ENCODE data around the gene GDF10. TPM values are rescaled to one million over a fixed set of nuclear protein-coding genes. Genes with fewer than 3 reads are reported as not detected.

Gene GDF10
- total RNA-seq, 2 donors from 2014 or later = 6.6 to 8.0 TPM

DNA sequence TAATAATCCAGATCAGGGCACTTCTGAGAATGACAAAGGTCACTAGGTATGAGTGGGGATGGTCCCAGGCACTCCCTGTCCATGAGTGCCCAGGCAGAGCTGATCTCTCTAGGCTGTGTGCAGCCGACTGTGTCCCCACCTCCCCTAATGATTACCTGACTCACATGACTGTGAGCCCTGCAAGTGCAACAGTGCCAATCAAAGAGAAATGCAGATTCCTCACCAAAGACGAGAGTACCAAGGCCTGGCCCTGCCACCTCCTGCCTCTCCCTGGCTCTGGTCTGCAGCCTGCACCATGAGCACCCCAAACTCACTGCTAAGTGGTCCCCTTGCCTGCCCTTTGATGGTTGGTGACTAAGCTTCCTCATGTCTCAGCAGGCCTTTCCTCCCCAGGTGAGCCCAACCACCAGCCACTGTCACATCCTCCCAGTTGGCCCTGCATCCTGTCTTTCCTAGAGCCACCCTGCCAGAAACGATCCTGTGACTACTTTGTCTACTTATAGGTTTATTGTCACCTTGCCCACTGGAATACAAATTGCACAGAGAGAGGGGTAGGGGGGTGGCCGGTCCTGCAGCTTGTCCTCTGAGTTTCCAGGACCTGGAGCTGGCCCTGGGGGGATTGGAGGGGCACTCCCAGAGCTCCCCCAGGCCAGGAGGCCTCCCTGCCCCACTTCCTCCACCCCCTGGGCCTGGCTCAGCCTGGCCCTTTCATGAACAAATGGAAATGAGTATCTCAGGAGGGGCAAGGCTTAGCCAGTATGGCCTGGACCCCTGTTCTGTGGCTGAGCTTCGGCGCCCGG lies 22.4 kb upstream of the GDF10 start:
- DNase-seq (no peak), ATAC-seq (no peak)
- TF ChIP-seq POLR2A (IDR thresholded peaks at IDR 0.05) = no peak
- TF ChIP-seq, protein P1, sequence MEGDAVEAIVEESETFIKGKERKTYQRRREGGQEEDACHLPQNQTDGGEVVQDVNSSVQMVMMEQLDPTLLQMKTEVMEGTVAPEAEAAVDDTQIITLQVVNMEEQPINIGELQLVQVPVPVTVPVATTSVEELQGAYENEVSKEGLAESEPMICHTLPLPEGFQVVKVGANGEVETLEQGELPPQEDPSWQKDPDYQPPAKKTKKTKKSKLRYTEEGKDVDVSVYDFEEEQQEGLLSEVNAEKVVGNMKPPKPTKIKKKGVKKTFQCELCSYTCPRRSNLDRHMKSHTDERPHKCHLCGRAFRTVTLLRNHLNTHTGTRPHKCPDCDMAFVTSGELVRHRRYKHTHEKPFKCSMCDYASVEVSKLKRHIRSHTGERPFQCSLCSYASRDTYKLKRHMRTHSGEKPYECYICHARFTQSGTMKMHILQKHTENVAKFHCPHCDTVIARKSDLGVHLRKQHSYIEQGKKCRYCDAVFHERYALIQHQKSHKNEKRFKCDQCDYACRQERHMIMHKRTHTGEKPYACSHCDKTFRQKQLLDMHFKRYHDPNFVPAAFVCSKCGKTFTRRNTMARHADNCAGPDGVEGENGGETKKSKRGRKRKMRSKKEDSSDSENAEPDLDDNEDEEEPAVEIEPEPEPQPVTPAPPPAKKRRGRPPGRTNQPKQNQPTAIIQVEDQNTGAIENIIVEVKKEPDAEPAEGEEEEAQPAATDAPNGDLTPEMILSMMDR (IDR thresholded peaks at IDR 0.05) = no peak
- H3K27me3 ChIP-seq = no peaks in the 10 kb centered on the region
- intact Hi-C loops (cut with DNase I) = no loop called here
- H3K9me3 ChIP-seq = no peaks in the 10 kb centered on the region
- H3K27ac ChIP-seq = no peak overlapping the region
- WGBS, 2 donors = 71 to 80% methylated on average over 7 of the region's 7 CpGs
- no peak overlapping the region for H3K4me3 ChIP-seq
- no peaks in the 10 kb centered on the region for H3K4me1 ChIP-seq
- no peaks in the 10 kb centered on the region for H3K36me3 ChIP-seq (replicated peaks in 1 of 2; ENCODE audit: insufficient read depth in 1 of 2, low read depth in 2 of 2)

DNA sequence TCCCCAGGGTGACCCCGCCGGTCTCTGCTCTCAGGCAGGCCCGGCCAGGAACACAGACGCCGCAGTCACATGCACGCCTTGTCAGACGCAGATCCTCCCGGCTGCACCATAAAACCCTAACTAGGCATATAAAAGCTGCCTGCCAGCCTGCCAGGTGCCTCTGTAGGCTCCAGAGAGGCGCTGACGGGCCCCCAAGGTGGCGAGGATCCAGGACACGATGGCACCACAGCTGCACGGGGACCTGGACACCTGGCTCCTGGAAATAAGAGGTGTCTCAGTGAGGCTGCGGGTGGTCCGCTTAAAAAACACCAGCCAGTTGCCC lies 21.9 kb upstream of the GDF10 start:
- Histone ChIP-seq H3K4me3 (no peak overlapping the region), H3K27ac (no peak overlapping the region), H3K27me3 (no peaks in the 10 kb centered on the region), H3K36me3 (replicated peaks in 1 of 2; ENCODE audit: insufficient read depth in 1 of 2, low read depth in 2 of 2) (no peaks in the 10 kb centered on the region), H3K4me1 (no peaks in the 10 kb centered on the region), H3K9me3 (no peaks in the 10 kb centered on the region)
- DNase-seq (no peak), ATAC-seq (no peak)
- TF ChIP-seq POLR2A (IDR thresholded peaks at IDR 0.05) = no peak
- TF ChIP-seq, protein P1 (IDR thresholded peaks at IDR 0.05) = no peak
- intact Hi-C loops (cut with DNase I) = no loop called here
- WGBS, 2 donors = 91 to 92% methylated on average over 9 to 15 of the region's 15 CpGs

DNA sequence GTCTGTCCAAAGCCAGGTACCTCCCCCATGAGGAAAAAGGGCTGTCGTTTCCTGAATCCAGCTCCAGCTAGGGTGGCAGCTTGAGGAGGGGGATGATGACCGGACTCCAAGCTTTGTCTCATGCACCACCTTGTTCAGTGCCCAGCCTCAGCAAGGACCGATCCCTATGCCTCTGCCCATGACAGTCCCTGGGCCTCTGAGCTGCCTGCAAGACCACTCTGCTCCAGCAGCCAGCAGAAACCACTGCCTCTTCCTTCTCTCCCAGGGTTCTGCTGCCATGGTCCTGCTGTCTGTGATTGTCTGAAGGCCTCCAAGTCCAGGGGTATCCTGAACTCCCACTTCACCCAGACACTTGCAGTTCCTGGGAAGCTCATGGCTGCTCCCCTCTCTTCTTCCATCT lies 21.3 kb upstream of the GDF10 start:
- DNase-seq (no peak), ATAC-seq (no peak)
- intact Hi-C loops (cut with DNase I) = no loop called here
- H3K4me1 ChIP-seq = no peaks in the 10 kb centered on the region
- no peaks in the 10 kb centered on the region for H3K36me3 ChIP-seq (replicated peaks in 1 of 2; ENCODE audit: insufficient read depth in 1 of 2, low read depth in 2 of 2)
- no peak for TF ChIP-seq POLR2A (IDR thresholded peaks at IDR 0.05)
- TF ChIP-seq, protein P1 (IDR thresholded peaks at IDR 0.05) = no peak
- no peaks in the 10 kb centered on the region for H3K9me3 ChIP-seq
- no peak overlapping the region for H3K27ac ChIP-seq
- WGBS, 2 donors = 87 to 92% methylated on average over 2 to 3 of the region's 3 CpGs
- no peaks in the 10 kb centered on the region for H3K27me3 ChIP-seq
- H3K4me3 ChIP-seq = no peak overlapping the region

DNA sequence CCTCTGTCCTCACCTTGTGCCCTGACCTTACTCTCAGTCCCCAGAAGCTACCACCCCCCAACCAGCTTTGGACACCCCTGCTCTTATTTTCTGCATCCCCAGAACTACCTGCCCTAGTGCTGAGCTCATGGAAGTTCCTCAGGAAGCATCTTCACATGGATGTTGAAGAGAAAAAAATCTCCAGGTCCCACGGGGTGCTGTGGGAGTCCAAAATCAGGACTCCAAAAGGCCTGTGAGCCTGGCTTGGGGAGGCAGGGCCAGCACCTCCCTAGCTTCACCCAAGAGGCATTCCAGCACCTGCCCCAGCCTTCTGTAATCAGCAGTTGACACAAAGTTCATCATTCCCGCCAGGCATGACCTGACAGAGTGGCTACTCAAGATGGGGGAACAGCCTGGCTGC lies 20.7 kb upstream of the GDF10 start:
- no peak overlapping the region for H3K27ac ChIP-seq
- DNase-seq (no peak), ATAC-seq (no peak)
- H3K27me3 ChIP-seq = no peaks in the 10 kb centered on the region
- WGBS, 2 donors = 86 to 87% methylated on average over 1 to 2 of the region's 2 CpGs
- H3K4me1 ChIP-seq = no peaks in the 10 kb centered on the region
- TF ChIP-seq, protein P1 (IDR thresholded peaks at IDR 0.05) = no peak
- TF ChIP-seq POLR2A (IDR thresholded peaks at IDR 0.05) = no peak
- intact Hi-C loops (cut with DNase I) = no loop called here
- H3K9me3 ChIP-seq = no peaks in the 10 kb centered on the region
- no peaks in the 10 kb centered on the region for H3K36me3 ChIP-seq (replicated peaks in 1 of 2; ENCODE audit: insufficient read depth in 1 of 2, low read depth in 2 of 2)
- H3K4me3 ChIP-seq = no peak overlapping the region
